IPS-NIHi7 (cell line): ENCODE results near the gene CXCL16.

Experiments
- DNase-seq: peaks from one replicate; pipeline ENCODE4 v3.0.0; 2012; ENCODE audit warnings: mixed read lengths; ENCODE audit errors: extremely low spot score

CXCL16 gene

GRCh38 chr17:4739122-4740024 lies at the start of gene CXCL16, which contains the start of gene ZMYND15:
Gene CXCL16, minus strand, starts transcription at chr17:4739928. Its CDS starts 589 bp downstream, at chr17:4739339.
Gene ZMYND15, plus strand, starts transcription at chr17:4739833. Its CDS starts 716 bp downstream, at chr17:4740549.
- DNase-seq: peak; percentile 44

- peak; percentile 54 for DNase-seq
Observed at GRCh38 chr17:4788807-4789700, 49.3 kb upstream of the CXCL16 start, which contains the start of gene GLTPD2. Gene GLTPD2, plus strand, starts transcription at chr17:4788964. Its CDS starts 48 bp downstream, at chr17:4789012.

GRCh38 chr17:4788159-4788806 lies 48.6 kb upstream of the CXCL16 start:
- no peak for DNase-seq

GRCh38 chr17:4786516-4786915 lies 46.8 kb upstream of the CXCL16 start:
- DNase-seq: no peak

- DNase-seq: no peak
Observed at GRCh38 chr17:4786106-4786511, 46.4 kb upstream of the CXCL16 start, which contains the start of gene VMO1. Gene VMO1, minus strand, starts transcription at chr17:4786364. Its CDS starts 12 bp downstream, at chr17:4786352.

- no peak for DNase-seq
Observed at GRCh38 chr17:4785311-4786105, 45.8 kb upstream of the CXCL16 start.

- no peak for DNase-seq
Observed at GRCh38 chr17:4782652-4783051, 42.9 kb upstream of the CXCL16 start.

- DNase-seq: no peak
Observed at GRCh38 chr17:4780325-4780955, 40.7 kb upstream of the CXCL16 start.

- no peak for DNase-seq
Observed at GRCh38 chr17:4777969-4778760, 38.4 kb upstream of the CXCL16 start.

GRCh38 chr17:4772235-4772613 lies 32.5 kb upstream of the CXCL16 start:
- no peak for DNase-seq

- no peak for DNase-seq
Observed at GRCh38 chr17:4771519-4772234, 31.9 kb upstream of the CXCL16 start, which contains the start of gene TM4SF5. Gene TM4SF5, plus strand, starts transcription at chr17:4771886. Its CDS starts 37 bp downstream, at chr17:4771923.

GRCh38 chr17:4769628-4770027 lies 29.9 kb upstream of the CXCL16 start:
- DNase-seq: no peak

GRCh38 chr17:4768298-4768697 lies 28.6 kb upstream of the CXCL16 start:
- no peak for DNase-seq

GRCh38 chr17:4766723-4767122 lies 27.0 kb upstream of the CXCL16 start:
- DNase-seq: no peak

- DNase-seq: no peak
Observed at GRCh38 chr17:4766201-4766600, 26.5 kb upstream of the CXCL16 start.

GRCh38 chr17:4764595-4764994 lies 24.9 kb upstream of the CXCL16 start:
- DNase-seq: no peak

- DNase-seq: no peak
Observed at GRCh38 chr17:4759776-4760236, 20.1 kb upstream of the CXCL16 start.

- no peak for DNase-seq
Observed at GRCh38 chr17:4753392-4753791, 13.7 kb upstream of the CXCL16 start.

GRCh38 chr17:4751932-4752331 lies 12.2 kb upstream of the CXCL16 start:
- no peak for DNase-seq
